ENCODE data around the gene ERRFI1.

Gene ERRFI1

GRCh38 chr1:8017495-8018197, 8.5 kb downstream of the ERRFI1 start:
- DNase-seq = no peak

DNA sequence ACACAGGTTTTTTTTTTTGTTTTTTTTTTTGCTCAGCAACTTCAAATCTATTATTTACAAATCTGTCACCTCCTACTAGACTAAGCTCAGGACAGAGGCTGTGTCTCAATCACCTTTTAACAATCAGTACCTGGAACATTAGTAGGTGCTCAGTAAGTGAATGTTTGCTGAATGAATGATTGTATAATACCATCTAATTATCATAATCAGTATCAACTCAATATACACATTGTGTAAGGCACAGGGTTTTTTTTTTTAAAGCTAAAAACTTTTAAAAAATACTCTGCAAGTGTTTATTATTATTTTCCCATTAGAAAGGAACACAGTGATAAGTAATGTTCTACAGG, 9.2 kb downstream of the ERRFI1 start:
- DNase-seq = no peak

- DNase-seq = peak; percentile 27 to 36
These were observed 9.8 kb downstream of the ERRFI1 start for GRCh38 chr1:8016210-8016894.

GRCh38 chr1:8015809-8016165, 10.3 kb downstream of the ERRFI1 start:
- DNase-seq = no peak

GRCh38 chr1:8015036-8015808, 10.9 kb downstream of the ERRFI1 start:
- DNase-seq = peak; percentile 77 to 89

GRCh38 chr1:8014381-8014988, 11.6 kb downstream of the ERRFI1 start:
- DNase-seq = no peak

- DNase-seq = no peak
These were observed 12.3 kb downstream of the ERRFI1 start for GRCh38 chr1:8013800-8014199.

- no peak for DNase-seq
These were observed 12.7 kb downstream of the ERRFI1 start for GRCh38 chr1:8013399-8013798.

DNA sequence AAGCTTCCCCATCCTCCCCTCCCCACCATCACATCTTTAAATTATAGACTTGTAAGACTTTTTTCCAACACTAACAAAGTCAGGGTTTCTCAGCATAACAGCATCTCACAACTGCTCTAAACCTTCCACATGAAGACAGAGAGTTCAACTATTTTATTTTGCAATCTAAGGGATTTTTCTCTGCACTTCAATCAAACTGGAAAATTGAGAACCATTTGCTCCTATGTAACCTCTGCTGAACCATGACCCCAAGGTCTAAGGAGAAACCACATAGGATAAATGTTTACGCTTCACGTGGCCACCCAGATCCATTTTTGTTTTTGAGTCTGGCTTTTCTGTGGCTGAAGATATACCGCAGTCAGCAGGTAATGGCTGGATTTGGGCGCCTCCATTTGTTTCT, 13.2 kb downstream of the ERRFI1 start:
- no peak for DNase-seq

DNA sequence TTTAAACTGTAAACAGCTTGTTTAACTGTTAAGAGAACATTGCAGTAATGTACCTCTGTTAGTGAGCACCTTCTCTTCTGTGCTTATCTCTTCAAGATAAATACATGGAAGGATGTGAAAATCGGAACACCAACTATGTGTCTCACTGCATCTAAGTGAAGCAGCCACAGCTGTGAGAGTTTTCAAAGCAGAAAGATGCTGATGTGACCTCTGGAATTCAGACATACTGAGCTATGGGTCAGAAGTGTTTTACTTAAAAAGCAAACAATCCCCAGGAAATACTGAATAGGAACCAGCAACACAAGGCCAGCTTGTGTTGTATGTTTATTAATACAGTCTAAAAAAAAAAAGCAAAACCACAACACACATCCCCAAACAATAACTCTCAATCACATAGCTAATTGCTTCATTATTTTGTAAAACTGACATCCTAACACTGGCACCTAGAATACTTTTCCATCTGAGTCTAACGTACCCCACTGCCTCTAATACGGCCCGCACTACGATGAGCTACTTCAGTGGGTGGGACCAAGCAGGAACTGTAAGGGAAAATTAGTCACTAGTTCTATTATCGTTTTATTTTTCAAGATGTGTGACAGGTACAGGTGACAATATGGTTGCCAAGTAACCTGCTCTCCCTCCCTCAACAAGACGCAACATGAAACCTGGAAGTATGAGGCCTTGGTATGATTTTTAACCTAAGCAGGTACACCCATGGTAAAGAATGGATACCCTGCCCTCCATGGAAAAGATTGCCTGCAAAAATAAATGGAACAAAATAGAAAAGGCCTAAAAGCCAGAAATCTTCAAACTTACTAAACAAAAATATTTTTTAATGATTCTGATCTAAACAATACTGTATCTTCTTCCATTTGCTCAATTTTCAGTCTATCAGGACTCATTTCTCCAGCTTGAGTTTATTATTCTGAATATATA, 13.9 kb downstream of the ERRFI1 start:
- no peak for DNase-seq

- no peak for DNase-seq
These were observed 15.1 kb downstream of the ERRFI1 start for GRCh38 chr1:8011016-8011415.

DNA sequence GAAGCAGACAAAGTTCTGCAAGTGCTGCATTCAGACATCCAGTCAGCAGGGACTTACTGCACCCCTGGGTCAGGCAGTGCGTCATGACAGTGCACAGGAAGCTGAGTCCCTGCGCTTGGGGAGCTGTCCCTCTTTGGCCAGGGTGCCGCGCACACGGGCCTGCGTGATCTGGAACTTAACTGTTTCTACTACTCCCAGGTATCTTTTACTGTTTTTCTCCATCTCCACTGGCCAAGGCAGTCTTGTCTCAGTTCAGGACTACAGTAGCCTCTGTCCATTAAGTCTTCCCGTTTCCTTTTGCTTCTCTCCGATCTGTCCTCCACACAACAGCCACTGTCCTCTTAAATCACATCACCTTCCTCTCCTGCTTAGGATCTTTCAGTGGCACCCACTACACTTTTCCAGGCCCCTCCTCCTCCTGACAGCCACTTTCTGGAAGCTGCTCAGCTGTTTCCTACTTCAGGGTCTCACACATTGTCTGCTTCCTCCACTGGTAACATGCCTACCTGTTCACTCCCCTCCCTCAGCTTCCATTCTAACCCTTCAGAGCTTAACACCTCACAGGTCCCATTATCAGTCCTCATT, 15.9 kb downstream of the ERRFI1 start:
- DNase-seq = no peak

- DNase-seq = no peak
These were observed 16.8 kb downstream of the ERRFI1 start for GRCh38 chr1:8009043-8010002.

DNA sequence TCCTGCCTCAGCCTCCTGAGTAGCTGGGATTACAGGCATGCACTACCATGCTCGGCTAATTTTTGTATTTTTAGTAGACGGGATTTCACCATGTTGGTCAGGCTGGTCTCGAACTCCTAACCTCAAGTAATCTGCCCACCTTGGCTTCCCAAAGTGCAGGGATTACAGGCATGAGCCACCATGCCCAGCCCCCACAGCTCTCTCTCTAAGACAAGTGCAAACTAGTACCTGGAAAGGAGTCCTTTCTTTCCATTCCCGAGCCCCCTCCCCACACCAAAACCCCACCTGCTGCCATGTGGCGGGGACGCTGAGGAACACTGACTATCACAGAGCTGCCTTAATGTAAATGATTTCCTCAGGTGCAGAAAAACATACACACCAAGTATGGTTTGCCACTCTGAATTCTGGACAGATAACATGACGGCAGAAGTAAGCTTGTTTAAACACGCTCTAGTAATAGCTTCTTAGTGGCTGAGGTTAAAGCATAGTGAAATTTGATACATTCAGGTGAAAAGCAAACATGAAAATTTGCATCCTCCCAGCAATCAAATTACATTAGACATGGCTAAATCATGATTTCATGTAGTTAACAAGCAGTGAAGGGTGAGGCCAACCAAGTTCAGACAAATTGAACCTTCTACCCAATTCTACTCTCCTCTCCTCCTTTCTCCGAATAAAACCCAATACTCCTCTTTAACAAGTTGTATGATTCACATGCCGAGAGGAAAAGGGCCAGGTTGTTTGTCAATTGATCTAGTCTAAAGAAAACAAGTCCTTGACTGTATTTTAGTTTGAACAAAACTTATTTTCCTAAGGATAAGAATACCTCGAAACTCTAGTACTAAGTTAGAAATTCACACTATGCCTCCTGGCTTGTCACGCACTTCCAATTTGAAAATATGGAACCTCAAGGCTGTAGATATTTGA, 19.8 kb downstream of the ERRFI1 start:
- DNase-seq = no peak

- DNase-seq = peak; percentile 8 to 11
These were observed 21.1 kb downstream of the ERRFI1 start for GRCh38 chr1:8004803-8005573.

GRCh38 chr1:8004113-8004802, 21.9 kb downstream of the ERRFI1 start:
- DNase-seq = no peak

- no peak for DNase-seq
These were observed 22.5 kb downstream of the ERRFI1 start for GRCh38 chr1:8003438-8004112.

- no peak for DNase-seq
These were observed 23.2 kb downstream of the ERRFI1 start for GRCh38 chr1:8002921-8003320.

Measured in Kasumi-1 (cell line).